GM12875 (cell line): ENCODE measurements around the gene CARD14.

Source experiments
- H3K4me3 ChIP-seq: one replicate; pipeline ENCODE4 v1.5.1; 2011; ENCODE audit warnings: low read depth, low read length, control low read depth
- TF ChIP-seq, protein P1 (sequence below): IDR thresholded peaks from 2 replicates; pipeline ENCODE4 v1.5.1; 2011; ENCODE audit warnings: low read depth, mild to moderate bottlenecking, control low read depth, inconsistent platforms, low read length, moderate library complexity, borderline replicate concordance; ENCODE audit not compliant: insufficient read depth

CARD14 gene

DNA sequence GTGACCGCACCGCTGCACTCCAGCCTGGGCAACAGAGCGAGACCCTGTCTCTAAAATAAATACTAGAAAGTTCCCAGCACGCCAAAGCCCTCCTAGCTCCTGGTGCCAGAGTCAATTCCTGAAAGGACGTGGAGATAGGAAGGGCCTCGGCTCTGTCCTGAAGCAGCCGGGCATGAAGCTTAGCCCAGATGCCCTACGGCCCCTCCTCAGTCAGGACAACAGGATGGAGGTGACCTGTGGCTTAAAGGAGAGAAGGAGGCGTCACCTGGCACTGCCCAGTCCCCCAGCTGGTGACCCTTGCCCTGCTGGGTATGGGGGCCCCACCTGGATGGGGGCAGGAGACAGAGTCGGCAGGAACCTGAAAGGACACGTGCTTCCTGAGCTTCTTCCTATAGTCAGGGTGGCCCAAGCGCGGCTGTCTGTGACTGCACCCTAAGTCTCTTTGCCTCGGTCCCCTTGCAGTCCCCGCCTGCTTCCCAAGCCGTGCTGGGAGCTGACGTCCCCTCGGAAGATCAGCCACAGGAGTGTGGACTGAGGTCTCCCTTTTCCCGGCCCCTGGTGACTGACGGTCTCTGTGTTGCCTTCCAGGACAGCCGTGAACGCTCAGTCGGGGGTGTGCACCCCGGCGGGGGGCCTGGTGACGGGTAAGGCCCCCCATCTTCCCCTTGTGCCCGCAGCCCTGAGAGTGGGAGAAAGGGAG is 75.9 kb downstream of the CARD14 start:
- TF ChIP-seq, protein P1, sequence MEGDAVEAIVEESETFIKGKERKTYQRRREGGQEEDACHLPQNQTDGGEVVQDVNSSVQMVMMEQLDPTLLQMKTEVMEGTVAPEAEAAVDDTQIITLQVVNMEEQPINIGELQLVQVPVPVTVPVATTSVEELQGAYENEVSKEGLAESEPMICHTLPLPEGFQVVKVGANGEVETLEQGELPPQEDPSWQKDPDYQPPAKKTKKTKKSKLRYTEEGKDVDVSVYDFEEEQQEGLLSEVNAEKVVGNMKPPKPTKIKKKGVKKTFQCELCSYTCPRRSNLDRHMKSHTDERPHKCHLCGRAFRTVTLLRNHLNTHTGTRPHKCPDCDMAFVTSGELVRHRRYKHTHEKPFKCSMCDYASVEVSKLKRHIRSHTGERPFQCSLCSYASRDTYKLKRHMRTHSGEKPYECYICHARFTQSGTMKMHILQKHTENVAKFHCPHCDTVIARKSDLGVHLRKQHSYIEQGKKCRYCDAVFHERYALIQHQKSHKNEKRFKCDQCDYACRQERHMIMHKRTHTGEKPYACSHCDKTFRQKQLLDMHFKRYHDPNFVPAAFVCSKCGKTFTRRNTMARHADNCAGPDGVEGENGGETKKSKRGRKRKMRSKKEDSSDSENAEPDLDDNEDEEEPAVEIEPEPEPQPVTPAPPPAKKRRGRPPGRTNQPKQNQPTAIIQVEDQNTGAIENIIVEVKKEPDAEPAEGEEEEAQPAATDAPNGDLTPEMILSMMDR: no peak
- H3K4me3 ChIP-seq: no peak overlapping the region

DNA sequence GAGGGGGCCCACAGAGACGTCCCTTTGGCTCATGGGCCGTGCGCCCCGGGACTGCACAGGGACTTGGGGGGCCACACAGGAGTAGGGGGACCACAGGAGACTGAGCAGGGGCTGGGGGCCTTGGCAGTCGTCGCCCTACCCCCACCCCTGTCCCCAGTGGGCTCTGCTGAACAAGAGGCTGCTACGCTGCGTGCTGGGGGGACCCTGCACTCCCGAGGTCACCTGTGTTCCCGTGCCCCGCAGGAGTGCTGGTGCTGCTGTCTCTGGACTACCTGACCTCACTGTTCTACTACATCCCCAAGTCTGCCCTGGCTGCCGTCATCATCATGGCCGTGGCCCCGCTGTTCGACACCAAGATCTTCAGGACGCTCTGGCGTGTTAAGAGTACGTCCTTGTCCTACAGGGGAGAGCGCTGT is 76.4 kb downstream of the CARD14 start:
- TF ChIP-seq, protein P1: no peak
- no peak overlapping the region for H3K4me3 ChIP-seq

DNA sequence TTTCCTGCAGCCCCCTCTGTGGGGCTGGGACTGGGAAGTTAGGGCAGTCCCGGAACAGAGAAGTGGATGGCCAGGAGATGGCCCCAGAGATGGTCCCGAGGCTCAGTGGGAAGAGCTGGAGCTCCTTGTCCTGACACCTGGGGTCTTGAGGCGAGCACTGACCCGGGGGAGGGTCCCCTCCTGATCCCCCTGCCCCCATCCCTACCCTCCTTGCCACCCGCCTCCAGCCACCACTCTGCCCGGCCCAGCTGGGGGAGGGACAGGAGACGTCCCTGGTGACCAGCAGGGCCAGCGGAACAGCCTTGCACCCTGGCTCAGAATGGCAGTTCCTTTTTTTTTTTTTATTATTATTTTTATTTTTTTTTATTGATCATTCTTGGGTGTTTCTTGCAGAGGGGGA is 76.9 kb downstream of the CARD14 start:
- TF ChIP-seq, protein P1: no peak
- H3K4me3 ChIP-seq: no peak overlapping the region

DNA sequence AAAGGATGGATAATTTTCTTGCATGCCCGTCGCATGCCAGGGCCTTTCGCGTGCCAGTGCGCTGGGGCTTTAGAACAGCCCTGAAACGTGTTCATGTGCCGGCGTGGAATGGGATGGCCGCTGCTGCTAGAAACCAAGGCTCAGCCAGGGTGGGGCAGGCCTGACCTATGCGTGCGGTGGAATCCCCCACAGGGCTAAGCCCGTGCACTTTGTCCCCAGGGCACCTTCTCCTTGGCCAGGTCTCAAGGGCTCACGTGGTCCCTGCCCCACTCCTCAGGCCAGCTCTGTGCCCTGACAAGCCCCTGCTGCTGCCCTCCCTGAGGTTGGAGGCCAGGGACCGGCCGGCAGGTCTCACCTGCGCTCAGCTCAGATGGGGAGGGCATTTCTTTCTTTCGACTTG is 77.7 kb downstream of the CARD14 start:
- TF ChIP-seq, protein P1: no peak
- no peak overlapping the region for H3K4me3 ChIP-seq

DNA sequence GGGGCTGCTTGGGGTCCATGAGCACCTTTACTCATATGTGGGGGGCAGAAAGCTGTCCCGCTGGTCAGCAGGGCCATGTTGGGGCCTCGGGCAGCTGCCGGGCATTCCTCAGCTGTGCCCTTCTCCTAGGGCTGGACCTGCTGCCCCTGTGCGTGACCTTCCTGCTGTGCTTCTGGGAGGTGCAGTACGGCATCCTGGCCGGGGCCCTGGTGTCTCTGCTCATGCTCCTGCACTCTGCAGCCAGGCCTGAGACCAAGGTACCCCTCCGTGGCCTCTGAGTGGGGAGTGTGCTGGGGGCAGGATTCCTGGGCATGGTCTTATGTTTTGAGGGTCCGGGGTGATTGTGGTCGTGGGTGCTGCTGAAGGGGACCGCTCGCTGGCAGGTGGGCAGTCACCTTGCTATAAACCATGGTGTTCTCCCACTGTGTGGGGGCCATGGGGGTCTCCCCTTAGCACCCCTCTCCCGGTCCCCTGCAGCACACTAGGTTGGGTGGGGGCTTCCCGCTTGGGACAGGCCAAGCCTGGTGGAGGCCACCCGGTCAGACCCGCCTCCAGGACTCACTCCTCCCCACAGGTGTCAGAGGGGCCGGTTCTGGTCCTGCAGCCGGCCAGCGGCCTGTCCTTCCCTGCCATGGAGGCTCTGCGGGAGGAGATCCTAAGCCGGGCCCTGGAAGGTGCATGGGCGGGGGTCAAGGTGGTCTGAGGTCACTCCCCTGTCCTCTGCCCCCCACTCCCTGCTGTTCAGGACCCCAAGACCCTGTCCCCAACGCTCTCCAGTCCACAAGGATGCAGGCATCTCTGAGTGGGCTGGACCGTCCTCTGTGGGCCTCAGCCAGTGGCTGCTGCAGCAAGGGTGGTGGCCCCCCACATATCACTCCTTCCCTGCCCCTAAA is 78.4 kb downstream of the CARD14 start:
- TF ChIP-seq, protein P1: no peak
- H3K4me3 ChIP-seq: no peak overlapping the region

DNA sequence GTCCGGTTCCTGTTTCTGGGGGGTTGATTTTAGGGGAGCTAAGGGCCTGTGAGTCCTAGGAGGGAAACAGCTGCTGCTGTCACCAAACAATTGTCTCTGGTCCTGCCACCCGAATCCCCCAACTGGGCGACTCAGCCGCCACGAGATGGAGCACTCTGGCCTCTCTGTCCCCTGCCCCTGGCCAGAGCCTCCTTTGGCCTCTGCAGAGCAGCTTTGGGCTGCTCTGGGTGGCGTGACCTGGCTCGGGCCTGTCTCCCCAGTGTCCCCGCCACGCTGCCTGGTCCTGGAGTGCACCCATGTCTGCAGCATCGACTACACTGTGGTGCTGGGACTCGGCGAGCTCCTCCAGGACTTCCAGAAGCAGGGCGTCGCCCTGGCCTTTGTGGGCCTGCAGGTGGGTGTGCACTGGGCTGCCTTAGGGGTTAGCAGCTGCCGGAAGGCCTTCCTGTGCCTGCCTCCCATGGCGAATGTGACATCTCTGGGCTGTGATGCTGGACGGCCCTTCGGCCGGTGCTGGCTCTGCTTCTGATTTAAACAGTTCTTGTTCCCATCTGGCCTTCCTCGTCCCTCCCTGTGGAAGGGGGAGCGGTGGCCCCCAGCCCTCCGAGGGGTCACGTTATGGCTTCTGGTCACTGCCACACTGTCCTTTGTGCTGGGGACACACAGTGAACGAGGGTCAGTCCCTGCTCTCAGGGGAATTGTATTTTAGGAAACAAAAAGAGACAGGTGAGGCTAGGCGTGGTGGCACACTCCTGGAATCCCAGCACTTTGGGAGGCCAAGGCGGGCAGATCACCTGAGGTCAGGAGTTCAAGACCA is 79.3 kb downstream of the CARD14 start:
- H3K4me3 ChIP-seq: no peak overlapping the region
- TF ChIP-seq, protein P1: no peak
